ENCODE data around the gene KLRD1.
"Not testable (repeated sequence)": the region's sequence is repeated elsewhere in the genome, so short reads cannot be mapped to it uniquely, and the experiment has no call there.

- TF ChIP-seq ZNF274 (IDR thresholded peaks at IDR 0.05; ENCODE audit: low read depth, low read length); YY1 (IDR thresholded peaks at IDR 0.05; ENCODE audit: insufficient read depth, insufficient read length): not testable (repeated sequence)
Observed at GRCh38 chr12:10351457-10351856, 43.8 kb downstream of the KLRD1 start.

Measured in NT2/D1 (cell line).